Suprapubic skin (tissue), 4 donors: ENCODE results near the gene OGDHL. TPM values are rescaled to one million over a fixed set of nuclear protein-coding genes. Genes with fewer than 3 reads are reported as not detected.

ENCODE experiments used
- DNase-seq, 2 donors: peaks; one replicate each; pipeline ENCODE4 v3.0.0-alpha.2; 2019; ENCODE audit warnings: low spot score in 2 of 2
- H3K27ac ChIP-seq: fragments of 200-600 bp; sonication (generic); one replicate; pipeline ENCODE4 v1.5.1; 2019
- H3K27me3 ChIP-seq: fragments of 200-600 bp; sonication (generic); one replicate; pipeline ENCODE4 v1.5.1; 2019
- H3K36me3 ChIP-seq: fragments of 200-600 bp; sonication (generic); one replicate; pipeline ENCODE4 v1.5.1; 2019
- H3K4me1 ChIP-seq: fragments of 200-600 bp; sonication (generic); one replicate; pipeline ENCODE4 v1.5.1; 2019
- H3K4me3 ChIP-seq: fragments of 200-600 bp; sonication (generic); one replicate; pipeline ENCODE4 v1.5.1; 2019; ENCODE audit warnings: mild to moderate bottlenecking
- H3K9me3 ChIP-seq: fragments of 200-600 bp; sonication (generic); one replicate; pipeline ENCODE4 v1.5.1; 2019
- EP300 ChIP-seq: sonication (generic); formaldehyde crosslinking; IDR thresholded peaks from one replicate; pipeline ENCODE4 v1.6.1; 2017; ENCODE audit warnings: antibody characterized with exemption
- POLR2A ChIP-seq, 2 donors: fragments of 450-650 bp; IDR thresholded peaks; one replicate each; pipeline ENCODE4 v1.6.1; 2017; ENCODE audit warnings: antibody characterized with exemption in 2 of 2, mild to moderate bottlenecking in 2 of 2, moderate library complexity in 2 of 2
- POLR2AphosphoS5 ChIP-seq, 3 donors: sonication (generic); formaldehyde crosslinking; IDR thresholded peaks; one replicate each; pipeline ENCODE4 v1.6.1; 2017; ENCODE audit warnings: antibody characterized with exemption in 3 of 3
- WGBS: methylation state at CpG from one replicate; pipeline ENCODE4 v1.1.5; 2018; 5-methylcytosine and 5-hydroxymethylcytosine counted together
- total RNA-seq, 4 donors: library from RNA; depleted of rRNA; stranded (reverse); fragments of >200 nt; gene quantifications; one replicate each; pipeline ENCODE4 v1.1.0, GENCODE V29; 2016
- TF ChIP-seq, protein P1 (sequence below), 2 donors: fragments of 200-600 bp in 1 of 2; fragments of 450-650 bp in 1 of 2; sonication (generic) in 1 of 2; IDR thresholded peaks; one replicate each; pipeline ENCODE4 v1.5.1; 2016 to 2019; ENCODE audit warnings: antibody characterized with exemption in 2 of 2, mild to moderate bottlenecking in 1 of 2, moderate library complexity in 1 of 2

The OGDHL gene
- total RNA-seq, 4 donors from 2014 or later: 0.18 TPM; not detected in 3

DNA sequence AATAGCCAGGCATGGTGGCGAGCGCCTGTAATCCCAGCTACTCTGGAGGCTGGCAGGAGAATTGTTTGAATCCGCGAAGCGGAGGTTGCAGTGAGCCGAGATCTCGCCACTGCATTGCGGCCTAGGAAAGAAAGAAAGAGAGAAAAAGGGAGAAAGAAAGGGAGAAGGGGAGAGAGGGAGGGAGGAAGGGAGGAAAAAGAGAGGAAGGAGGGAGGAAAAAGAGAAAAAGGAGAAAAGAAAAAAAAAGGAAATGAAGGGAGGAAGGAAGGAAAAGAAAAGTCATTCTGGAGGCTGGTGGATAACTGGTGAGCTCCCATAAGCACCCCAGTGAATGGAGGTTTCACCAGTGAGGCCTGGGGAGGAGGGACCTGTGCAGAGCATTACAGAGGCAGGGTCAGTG, 7.6 kb upstream of the OGDHL start:
- TF ChIP-seq POLR2A (IDR thresholded peaks at IDR 0.05): no peak
- no peak for TF ChIP-seq EP300
- no peak for TF ChIP-seq POLR2AphosphoS5 (IDR thresholded peaks at IDR 0.05)
- TF ChIP-seq, protein P1, sequence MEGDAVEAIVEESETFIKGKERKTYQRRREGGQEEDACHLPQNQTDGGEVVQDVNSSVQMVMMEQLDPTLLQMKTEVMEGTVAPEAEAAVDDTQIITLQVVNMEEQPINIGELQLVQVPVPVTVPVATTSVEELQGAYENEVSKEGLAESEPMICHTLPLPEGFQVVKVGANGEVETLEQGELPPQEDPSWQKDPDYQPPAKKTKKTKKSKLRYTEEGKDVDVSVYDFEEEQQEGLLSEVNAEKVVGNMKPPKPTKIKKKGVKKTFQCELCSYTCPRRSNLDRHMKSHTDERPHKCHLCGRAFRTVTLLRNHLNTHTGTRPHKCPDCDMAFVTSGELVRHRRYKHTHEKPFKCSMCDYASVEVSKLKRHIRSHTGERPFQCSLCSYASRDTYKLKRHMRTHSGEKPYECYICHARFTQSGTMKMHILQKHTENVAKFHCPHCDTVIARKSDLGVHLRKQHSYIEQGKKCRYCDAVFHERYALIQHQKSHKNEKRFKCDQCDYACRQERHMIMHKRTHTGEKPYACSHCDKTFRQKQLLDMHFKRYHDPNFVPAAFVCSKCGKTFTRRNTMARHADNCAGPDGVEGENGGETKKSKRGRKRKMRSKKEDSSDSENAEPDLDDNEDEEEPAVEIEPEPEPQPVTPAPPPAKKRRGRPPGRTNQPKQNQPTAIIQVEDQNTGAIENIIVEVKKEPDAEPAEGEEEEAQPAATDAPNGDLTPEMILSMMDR (IDR thresholded peaks at IDR 0.05): no peak
- no peak for DNase-seq
- H3K27ac ChIP-seq: no peak overlapping the region
- WGBS: 91% methylated on average over 8 of the region's 8 CpGs
- no peak overlapping the region for H3K4me3 ChIP-seq
- H3K9me3 ChIP-seq: no peaks in the 10 kb centered on the region
- peaks cover 64% of the 10 kb centered on the region for H3K27me3 ChIP-seq
- H3K4me1 ChIP-seq: no peaks in the 10 kb centered on the region
- no peaks in the 10 kb centered on the region for H3K36me3 ChIP-seq

DNA sequence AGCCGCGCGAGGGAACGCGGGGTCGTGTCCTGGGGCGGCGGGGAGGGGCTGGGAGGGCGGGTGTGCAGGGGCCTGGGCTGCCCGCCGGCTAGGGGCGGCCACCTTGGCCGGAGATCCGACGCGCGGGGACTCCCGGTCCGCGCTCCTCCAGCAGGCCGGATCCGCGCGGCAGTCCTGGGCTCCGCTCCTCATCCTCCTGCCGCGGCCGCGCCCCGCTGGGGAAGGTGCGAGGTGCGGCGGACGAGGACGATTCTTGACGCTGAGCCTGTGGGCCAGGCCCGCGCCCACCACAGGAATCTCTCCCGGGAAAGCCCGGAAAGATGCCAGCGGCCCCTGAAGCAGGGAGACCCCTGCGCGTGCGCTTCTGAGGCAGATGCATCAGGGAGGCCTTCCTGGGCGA, 6.6 kb upstream of the OGDHL start:
- WGBS: 2% methylated on average over 22 of the region's 45 CpGs

DNA sequence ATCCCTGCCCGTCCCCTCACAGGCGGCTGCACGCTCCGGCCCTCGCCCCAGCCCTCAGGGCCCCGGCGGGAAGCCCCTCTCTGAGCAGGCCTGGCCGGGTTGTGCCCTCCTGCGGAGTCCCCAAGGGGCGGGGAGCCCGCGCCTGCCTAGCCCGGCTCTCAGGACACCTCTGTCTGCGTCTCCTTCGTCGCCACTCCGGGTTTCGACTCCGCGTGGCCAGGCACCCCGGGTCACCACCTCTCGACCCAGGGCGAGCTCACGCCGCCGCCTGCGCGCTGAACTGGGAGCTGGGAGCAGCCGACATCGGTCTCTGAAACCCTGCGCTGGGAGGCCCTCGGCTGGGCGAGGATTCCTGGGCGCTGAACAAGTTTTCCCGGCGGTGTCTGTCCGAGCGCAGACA, 6.2 kb upstream of the OGDHL start:
- whole genome bisulfite sequencing: 40% methylated on average over 1 of the region's 38 CpGs
- Histone ChIP-seq H3K27me3 (peaks cover 71% of the 10 kb centered on the region), H3K4me1 (no peaks in the 10 kb centered on the region), H3K27ac (no peak overlapping the region), H3K4me3 (no peak overlapping the region), H3K36me3 (no peaks in the 10 kb centered on the region), H3K9me3 (no peaks in the 10 kb centered on the region)
- DNase-seq: no peak
- TF ChIP-seq, protein P1 (IDR thresholded peaks at IDR 0.05): no peak
- TF ChIP-seq POLR2AphosphoS5 (IDR thresholded peaks at IDR 0.05) (no peak), EP300 (no peak), POLR2A (IDR thresholded peaks at IDR 0.05) (no peak)

More for the DNA sequence above, 6.6 kb upstream of the OGDHL start:
- no peak overlapping the region for H3K27ac ChIP-seq
- no peaks in the 10 kb centered on the region for H3K4me1 ChIP-seq
- TF ChIP-seq, protein P1 (IDR thresholded peaks at IDR 0.05): no peak
- TF ChIP-seq EP300 (no peak), POLR2A (IDR thresholded peaks at IDR 0.05) (no peak), POLR2AphosphoS5 (IDR thresholded peaks at IDR 0.05) (no peak)
- no peaks in the 10 kb centered on the region for H3K36me3 ChIP-seq
- no peaks in the 10 kb centered on the region for H3K9me3 ChIP-seq
- no peak overlapping the region for H3K4me3 ChIP-seq
- DNase-seq: no peak
- H3K27me3 ChIP-seq: peaks cover 67% of the 10 kb centered on the region

- TF ChIP-seq, protein P1 (IDR thresholded peaks at IDR 0.05): no peak
- TF ChIP-seq POLR2A (IDR thresholded peaks at IDR 0.05) (no peak), POLR2AphosphoS5 (IDR thresholded peaks at IDR 0.05) (no peak), EP300 (no peak)
- H3K4me3 ChIP-seq: no peak overlapping the region
- no peaks in the 10 kb centered on the region for H3K9me3 ChIP-seq
- H3K36me3 ChIP-seq: no peaks in the 10 kb centered on the region
- H3K4me1 ChIP-seq: no peaks in the 10 kb centered on the region
- H3K27ac ChIP-seq: no peak overlapping the region
- no peak for DNase-seq
- WGBS: 47% methylated on average over 6 of the region's 7 CpGs
- H3K27me3 ChIP-seq: peaks cover 73% of the 10 kb centered on the region
These were observed 5.6 kb upstream of the OGDHL start for GRCh38 chr10:49767752-49768151.

DNA sequence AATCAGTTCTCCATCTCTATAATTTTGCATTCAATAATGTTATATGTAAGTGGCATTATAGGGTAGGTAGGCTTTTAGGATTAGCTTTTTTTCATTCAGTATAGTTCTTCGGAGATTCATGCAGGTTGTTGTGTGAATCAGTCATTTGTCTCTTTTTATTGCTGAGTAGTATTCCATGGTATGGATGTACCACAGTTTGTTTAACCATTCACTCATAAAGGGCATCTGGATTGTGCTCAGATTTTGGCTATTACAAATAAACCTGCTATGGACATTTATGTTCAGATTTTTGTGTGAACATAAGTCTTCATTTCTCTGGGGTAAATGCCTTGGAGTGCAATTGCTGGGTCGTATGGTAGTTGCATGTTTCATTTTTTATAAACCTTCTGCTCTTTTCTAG, 4.4 kb upstream of the OGDHL start:
- H3K36me3 ChIP-seq: no peaks in the 10 kb centered on the region
- no peak for TF ChIP-seq EP300
- no peak for TF ChIP-seq POLR2AphosphoS5 (IDR thresholded peaks at IDR 0.05)
- H3K27ac ChIP-seq: no peak overlapping the region
- no peak overlapping the region for H3K4me3 ChIP-seq
- no peaks in the 10 kb centered on the region for H3K9me3 ChIP-seq
- 79% methylated on average over 2 of the region's 2 CpGs for WGBS
- peaks cover 84% of the 10 kb centered on the region for H3K27me3 ChIP-seq
- peaks cover 10% of the 10 kb centered on the region for H3K4me1 ChIP-seq
- DNase-seq: no peak

DNA sequence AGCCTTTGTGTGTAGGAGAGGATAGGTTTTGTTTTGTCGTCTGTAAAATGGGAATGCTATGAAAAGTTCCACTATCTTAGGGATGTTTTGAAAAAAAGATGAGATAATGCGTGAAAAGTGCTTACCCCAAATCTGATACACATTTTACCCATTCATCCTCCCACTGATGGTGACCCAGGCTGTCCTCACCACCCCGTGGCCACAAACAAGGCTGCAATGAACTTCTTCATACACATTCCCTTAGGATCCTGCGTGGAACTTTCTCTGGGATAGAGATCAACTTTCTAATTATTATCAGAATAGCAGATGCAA, 399 bp upstream of the OGDHL start:
- H3K27me3 ChIP-seq: peaks cover 67% of the 10 kb centered on the region
- peak overlapping the region; percentile 53 for H3K4me3 ChIP-seq
- no peak overlapping the region for H3K27ac ChIP-seq
- no peak for TF ChIP-seq POLR2A (IDR thresholded peaks at IDR 0.05)
- no peak for TF ChIP-seq EP300
- TF ChIP-seq, protein P1 (IDR thresholded peaks at IDR 0.05): no peak
- TF ChIP-seq POLR2AphosphoS5 (IDR thresholded peaks at IDR 0.05): no peak
- H3K4me1 ChIP-seq: peaks cover 11% of the 10 kb centered on the region
- no peaks in the 10 kb centered on the region for H3K9me3 ChIP-seq
- WGBS: 39% methylated on average over 4 of the region's 4 CpGs
- no peaks in the 10 kb centered on the region for H3K36me3 ChIP-seq
- no peak for DNase-seq
